ENCODE results near the gene B3GALT4. TPM values are rescaled to one million over a fixed set of nuclear protein-coding genes. Genes with fewer than 3 reads are reported as not detected.

Gene B3GALT4
- total and polyA plus RNA-seq, 2 of the 13 experiments (the other 11 are each of a cell fraction or from before 2014, with no cell fraction given) = 0.04 to 0.27 TPM

DNA sequence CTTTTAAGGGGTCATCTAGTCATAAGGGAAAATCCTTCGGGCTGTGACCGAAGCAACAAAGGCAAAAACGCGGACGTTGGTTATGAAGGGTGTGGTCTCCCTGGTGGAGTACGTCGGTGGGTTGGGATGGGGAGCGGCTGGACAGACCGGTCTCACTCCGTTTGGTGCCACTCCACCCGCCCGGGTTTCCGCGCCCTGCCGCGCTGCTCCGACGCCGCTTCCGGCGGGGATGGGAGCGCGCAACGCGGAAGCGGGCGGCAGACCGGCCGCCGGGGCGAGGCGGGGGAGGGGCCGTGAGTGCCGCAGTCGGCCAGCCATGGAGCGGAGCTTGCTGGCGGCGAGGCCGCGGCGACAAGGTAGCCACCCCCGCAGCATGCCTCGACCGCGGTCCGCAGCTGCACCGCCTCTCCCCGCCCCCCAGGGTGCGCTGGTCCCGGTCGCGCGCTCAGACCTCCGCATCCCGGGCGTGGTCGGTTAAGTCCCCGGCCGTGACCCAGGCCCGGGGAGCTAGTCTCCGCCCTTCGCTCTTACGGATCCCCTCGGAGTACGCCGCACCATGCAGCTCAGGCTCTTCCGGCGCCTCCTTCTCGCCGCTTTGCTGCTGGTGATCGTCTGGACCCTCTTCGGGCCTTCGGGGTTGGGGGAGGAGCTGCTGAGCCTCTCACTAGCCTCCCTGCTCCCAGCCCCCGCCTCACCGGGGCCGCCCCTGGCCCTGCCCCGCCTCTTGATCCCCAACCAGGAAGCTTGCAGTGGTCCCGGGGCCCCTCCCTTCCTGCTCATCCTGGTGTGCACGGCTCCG is at the start of gene B3GALT4 (continued):
- TF ChIP-seq, protein P1, sequence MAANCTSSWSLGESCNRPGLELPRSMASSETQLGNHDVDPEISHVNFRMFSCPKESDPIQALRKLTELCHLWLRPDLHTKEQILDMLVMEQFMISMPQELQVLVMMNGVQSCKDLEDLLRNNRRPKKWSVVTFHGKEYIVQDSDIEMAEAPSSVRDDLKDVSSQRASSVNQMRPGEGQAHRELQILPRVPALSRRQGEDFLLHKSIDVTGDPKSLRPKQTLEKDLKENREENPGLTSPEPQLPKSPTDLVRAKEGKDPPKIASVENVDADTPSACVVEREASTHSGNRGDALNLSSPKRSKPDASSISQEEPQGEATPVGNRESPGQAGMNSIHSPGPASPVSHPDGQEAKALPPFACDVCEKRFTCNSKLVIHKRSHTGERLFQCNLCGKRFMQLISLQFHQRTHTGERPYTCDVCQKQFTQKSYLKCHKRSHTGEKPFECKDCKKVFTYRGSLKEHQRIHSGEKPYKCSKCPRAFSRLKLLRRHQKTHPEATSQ (CRISPR knock-in tag; IDR thresholded peaks at IDR 0.05; ENCODE audit: borderline replicate concordance) = no peak
- no peak for TF ChIP-seq ZMYM4 (CRISPR knock-in tag; IDR thresholded peaks at IDR 0.05)
- peak; percentile 23 to 55; a peak in 3 of 4 replicates for TF ChIP-seq POLR2A (IDR thresholded peaks at IDR 0.05; ENCODE audit: insufficient read depth in 1 of 2, low read depth in 2 of 2, low read length in 2 of 2)
- TF ChIP-seq, protein P2, sequence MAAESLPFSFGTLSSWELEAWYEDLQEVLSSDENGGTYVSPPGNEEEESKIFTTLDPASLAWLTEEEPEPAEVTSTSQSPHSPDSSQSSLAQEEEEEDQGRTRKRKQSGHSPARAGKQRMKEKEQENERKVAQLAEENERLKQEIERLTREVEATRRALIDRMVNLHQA (CRISPR knock-in tag; IDR thresholded peaks at IDR 0.05) = no peak
- TF ChIP-seq, protein P3, sequence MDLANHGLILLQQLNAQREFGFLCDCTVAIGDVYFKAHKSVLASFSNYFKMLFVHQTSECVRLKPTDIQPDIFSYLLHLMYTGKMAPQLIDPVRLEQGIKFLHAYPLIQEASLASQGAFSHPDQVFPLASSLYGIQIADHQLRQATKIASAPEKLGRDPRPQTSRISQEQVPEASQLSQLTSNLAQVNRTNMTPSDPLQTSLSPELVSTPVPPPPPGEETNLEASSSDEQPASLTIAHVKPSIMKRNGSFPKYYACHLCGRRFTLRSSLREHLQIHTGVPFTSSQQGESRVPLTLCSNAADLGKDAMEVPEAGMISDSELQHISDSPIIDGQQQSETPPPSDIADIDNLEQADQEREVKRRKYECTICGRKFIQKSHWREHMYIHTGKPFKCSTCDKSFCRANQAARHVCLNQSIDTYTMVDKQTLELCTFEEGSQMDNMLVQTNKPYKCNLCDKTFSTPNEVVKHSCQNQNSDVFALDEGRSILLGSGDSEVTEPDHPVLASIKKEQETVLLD (CRISPR knock-in tag; IDR thresholded peaks at IDR 0.05; ENCODE audit: low read depth) = no peak
- no peak for TF ChIP-seq DPF2 (CRISPR knock-in tag; IDR thresholded peaks at IDR 0.05; ENCODE audit: borderline replicate concordance, low read depth)
- TF ChIP-seq, protein P4, sequence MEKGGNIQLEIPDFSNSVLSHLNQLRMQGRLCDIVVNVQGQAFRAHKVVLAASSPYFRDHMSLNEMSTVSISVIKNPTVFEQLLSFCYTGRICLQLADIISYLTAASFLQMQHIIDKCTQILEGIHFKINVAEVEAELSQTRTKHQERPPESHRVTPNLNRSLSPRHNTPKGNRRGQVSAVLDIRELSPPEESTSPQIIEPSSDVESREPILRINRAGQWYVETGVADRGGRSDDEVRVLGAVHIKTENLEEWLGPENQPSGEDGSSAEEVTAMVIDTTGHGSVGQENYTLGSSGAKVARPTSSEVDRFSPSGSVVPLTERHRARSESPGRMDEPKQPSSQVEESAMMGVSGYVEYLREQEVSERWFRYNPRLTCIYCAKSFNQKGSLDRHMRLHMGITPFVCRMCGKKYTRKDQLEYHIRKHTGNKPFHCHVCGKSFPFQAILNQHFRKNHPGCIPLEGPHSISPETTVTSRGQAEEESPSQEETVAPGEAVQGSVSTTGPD (CRISPR knock-in tag; IDR thresholded peaks at IDR 0.05) = no peak
- no peak for TF ChIP-seq MED13 (CRISPR knock-in tag; IDR thresholded peaks at IDR 0.05)
- peak; percentile 54 for TF ChIP-seq RBM39 (IDR thresholded peaks at IDR 0.05; ENCODE audit: low read depth, low read length, poor library complexity, severe bottlenecking)
- TF ChIP-seq RBFOX2 (IDR thresholded peaks at IDR 0.05; ENCODE audit: low read depth, low read length) = peak; percentile 94
- TF ChIP-seq, protein P5, sequence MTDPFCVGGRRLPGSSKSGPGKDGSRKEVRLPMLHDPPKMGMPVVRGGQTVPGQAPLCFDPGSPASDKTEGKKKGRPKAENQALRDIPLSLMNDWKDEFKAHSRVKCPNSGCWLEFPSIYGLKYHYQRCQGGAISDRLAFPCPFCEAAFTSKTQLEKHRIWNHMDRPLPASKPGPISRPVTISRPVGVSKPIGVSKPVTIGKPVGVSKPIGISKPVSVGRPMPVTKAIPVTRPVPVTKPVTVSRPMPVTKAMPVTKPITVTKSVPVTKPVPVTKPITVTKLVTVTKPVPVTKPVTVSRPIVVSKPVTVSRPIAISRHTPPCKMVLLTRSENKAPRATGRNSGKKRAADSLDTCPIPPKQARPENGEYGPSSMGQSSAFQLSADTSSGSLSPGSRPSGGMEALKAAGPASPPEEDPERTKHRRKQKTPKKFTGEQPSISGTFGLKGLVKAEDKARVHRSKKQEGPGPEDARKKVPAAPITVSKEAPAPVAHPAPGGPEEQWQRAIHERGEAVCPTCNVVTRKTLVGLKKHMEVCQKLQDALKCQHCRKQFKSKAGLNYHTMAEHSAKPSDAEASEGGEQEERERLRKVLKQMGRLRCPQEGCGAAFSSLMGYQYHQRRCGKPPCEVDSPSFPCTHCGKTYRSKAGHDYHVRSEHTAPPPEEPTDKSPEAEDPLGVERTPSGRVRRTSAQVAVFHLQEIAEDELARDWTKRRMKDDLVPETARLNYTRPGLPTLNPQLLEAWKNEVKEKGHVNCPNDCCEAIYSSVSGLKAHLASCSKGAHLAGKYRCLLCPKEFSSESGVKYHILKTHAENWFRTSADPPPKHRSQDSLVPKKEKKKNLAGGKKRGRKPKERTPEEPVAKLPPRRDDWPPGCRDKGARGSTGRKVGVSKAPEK (CRISPR knock-in tag; IDR thresholded peaks at IDR 0.05; ENCODE audit: borderline replicate concordance) = no peak
- peak; percentile 27 for TF ChIP-seq SSRP1 (CRISPR knock-in tag; IDR thresholded peaks at IDR 0.05)
- TF ChIP-seq NR2F2 (IDR thresholded peaks at IDR 0.05; ENCODE audit: borderline replicate concordance, low read depth) = no peak
- TF ChIP-seq, protein P6, sequence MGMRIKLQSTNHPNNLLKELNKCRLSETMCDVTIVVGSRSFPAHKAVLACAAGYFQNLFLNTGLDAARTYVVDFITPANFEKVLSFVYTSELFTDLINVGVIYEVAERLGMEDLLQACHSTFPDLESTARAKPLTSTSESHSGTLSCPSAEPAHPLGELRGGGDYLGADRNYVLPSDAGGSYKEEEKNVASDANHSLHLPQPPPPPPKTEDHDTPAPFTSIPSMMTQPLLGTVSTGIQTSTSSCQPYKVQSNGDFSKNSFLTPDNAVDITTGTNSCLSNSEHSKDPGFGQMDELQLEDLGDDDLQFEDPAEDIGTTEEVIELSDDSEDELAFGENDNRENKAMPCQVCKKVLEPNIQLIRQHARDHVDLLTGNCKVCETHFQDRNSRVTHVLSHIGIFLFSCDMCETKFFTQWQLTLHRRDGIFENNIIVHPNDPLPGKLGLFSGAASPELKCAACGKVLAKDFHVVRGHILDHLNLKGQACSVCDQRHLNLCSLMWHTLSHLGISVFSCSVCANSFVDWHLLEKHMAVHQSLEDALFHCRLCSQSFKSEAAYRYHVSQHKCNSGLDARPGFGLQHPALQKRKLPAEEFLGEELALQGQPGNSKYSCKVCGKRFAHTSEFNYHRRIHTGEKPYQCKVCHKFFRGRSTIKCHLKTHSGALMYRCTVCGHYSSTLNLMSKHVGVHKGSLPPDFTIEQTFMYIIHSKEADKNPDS (CRISPR knock-in tag; IDR thresholded peaks at IDR 0.05) = no peak
- no peak for TF ChIP-seq FOXP1 (IDR thresholded peaks at IDR 0.05)
- no peak for TF ChIP-seq FOXP1 (CRISPR knock-in tag; IDR thresholded peaks at IDR 0.05)
- 0 out of 2 replicates have a peak, but pooled peaks have one; percentile 21 for TF ChIP-seq POLR2AphosphoS2 (IDR thresholded peaks at IDR 0.05; ENCODE audit: low read depth, low read length)
- TF ChIP-seq, protein P7, sequence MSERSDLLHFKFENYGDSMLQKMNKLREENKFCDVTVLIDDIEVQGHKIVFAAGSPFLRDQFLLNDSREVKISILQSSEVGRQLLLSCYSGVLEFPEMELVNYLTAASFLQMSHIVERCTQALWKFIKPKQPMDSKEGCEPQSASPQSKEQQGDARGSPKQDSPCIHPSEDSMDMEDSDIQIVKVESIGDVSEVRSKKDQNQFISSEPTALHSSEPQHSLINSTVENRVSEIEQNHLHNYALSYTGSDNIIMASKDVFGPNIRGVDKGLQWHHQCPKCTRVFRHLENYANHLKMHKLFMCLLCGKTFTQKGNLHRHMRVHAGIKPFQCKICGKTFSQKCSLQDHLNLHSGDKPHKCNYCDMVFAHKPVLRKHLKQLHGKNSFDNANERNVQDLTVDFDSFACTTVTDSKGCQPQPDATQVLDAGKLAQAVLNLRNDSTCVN (CRISPR knock-in tag; IDR thresholded peaks at IDR 0.05; ENCODE audit: borderline replicate concordance) = no peak
